CD14-positive monocyte (primary cell): ENCODE measurements around the gene NUDT9. TPM values are rescaled to one million over a fixed set of nuclear protein-coding genes. Genes with fewer than 3 reads are reported as not detected.

Source experiments
- DNase-seq, 3 donors: peaks; one replicate each; pipeline ENCODE4 v3.0.0-alpha.2; 2011 to 2022
- H2AFZ ChIP-seq: 2 replicates; pipeline ENCODE4 v1.6.0; 2012; ENCODE audit warnings: mild to moderate bottlenecking, low read depth, low read length, inconsistent platforms; ENCODE audit not compliant: insufficient read depth, poor library complexity, severe bottlenecking
- H3K27ac ChIP-seq, 2 donors: 1 replicate in 1 of 2; 2 replicates in 1 of 2; pipeline ENCODE4 v1.5.1; 2012 to 2013; ENCODE audit warnings: low read length in 2 of 2, control low read depth in 1 of 2, inconsistent platforms in 1 of 2, low read depth in 1 of 2, mild to moderate bottlenecking in 1 of 2
- H3K27me3 ChIP-seq, 2 donors: one replicate each; pipeline versions ENCODE4 v1.6.0 to v1.6.1; 2011 to 2013; ENCODE audit warnings: low read length in 2 of 2; ENCODE audit not compliant: control insufficient read depth in 2 of 2, insufficient read depth in 2 of 2
- H3K36me3 ChIP-seq, 2 donors: replicated peaks in 1 of 2; 1 replicate in 1 of 2; 2 replicates in 1 of 2; pipeline versions ENCODE4 v1.5.1 to v1.6.1; 2012 to 2013; ENCODE audit warnings: low read length in 2 of 2, control low read depth in 1 of 2, inconsistent platforms in 1 of 2, mild to moderate bottlenecking in 1 of 2; ENCODE audit not compliant: insufficient read depth in 2 of 2, control insufficient read depth in 1 of 2
- H3K4me1 ChIP-seq, 2 donors: 1 replicate in 1 of 2; 2 replicates in 1 of 2; pipeline versions ENCODE4 v1.5.1 to v1.6.1; 2012 to 2013; ENCODE audit warnings: low read length in 2 of 2, control low read depth in 1 of 2, inconsistent platforms in 1 of 2, mild to moderate bottlenecking in 1 of 2, moderate library complexity in 1 of 2; ENCODE audit not compliant: insufficient read depth in 2 of 2, control insufficient read depth in 1 of 2
- H3K4me2 ChIP-seq: replicated peaks from 2 replicates; pipeline ENCODE3; 2012; ENCODE audit warnings: low read length, moderate library complexity, mild to moderate bottlenecking; ENCODE audit not compliant: poor library complexity, severe bottlenecking; ENCODE audit errors: extremely low read depth
- H3K4me3 ChIP-seq, 3 experiments: fragments of 200-600 bp in 1 of 3; sonication (generic) in 1 of 3; replicated peaks in 1 of 3; 1 replicate in 2 of 3; 2 replicates in 1 of 3; pipeline ENCODE4 v1.5.1; 2011 to 2013; ENCODE audit warnings: low read length in 3 of 3, mild to moderate bottlenecking in 3 of 3, control low read depth in 2 of 3, low read depth in 2 of 3, inconsistent platforms in 1 of 3, moderate library complexity in 1 of 3
- H3K79me2 ChIP-seq: 2 replicates; pipeline ENCODE4 v1.6.0; 2012; ENCODE audit warnings: mild to moderate bottlenecking, control low read depth, inconsistent platforms, low read length, moderate library complexity; ENCODE audit not compliant: insufficient read depth
- H3K9ac ChIP-seq: 2 replicates; pipeline ENCODE4 v1.6.0; 2017; ENCODE audit warnings: low read length, mild to moderate bottlenecking; ENCODE audit not compliant: insufficient read depth, poor library complexity, severe bottlenecking
- H3K9me3 ChIP-seq, 2 donors: replicated peaks in 1 of 2; 1 replicate in 1 of 2; 2 replicates in 1 of 2; pipeline versions ENCODE4 v1.5.1 to v1.6.1; 2012 to 2013; ENCODE audit warnings: low read length in 2 of 2, control low read depth in 1 of 2; ENCODE audit not compliant: control insufficient read depth in 1 of 2, insufficient read depth in 1 of 2
- H4K20me1 ChIP-seq: 2 replicates; pipeline ENCODE4 v1.6.0; 2012; ENCODE audit warnings: mild to moderate bottlenecking, low read length, control low read depth, moderate library complexity; ENCODE audit not compliant: insufficient read depth
- H3K27ac Mint-ChIP-seq, 7 donors: one replicate each; pipeline ENCODE4 v1.8.0; 2020; ENCODE audit warnings: mild to moderate bottlenecking in 7 of 7, mixed read lengths in 7 of 7, moderate library complexity in 6 of 7, inconsistent platforms in 2 of 7
- H3K27me3 Mint-ChIP-seq, 3 donors: one replicate each; pipeline ENCODE4 v1.8.0; 2021 to 2022; ENCODE audit warnings: low read depth in 3 of 3, mild to moderate bottlenecking in 3 of 3, mixed read lengths in 3 of 3, moderate library complexity in 3 of 3, inconsistent platforms in 1 of 3
- H3K36me3 Mint-ChIP-seq, 2 donors: one replicate each; pipeline ENCODE4 v1.8.0; 2020; ENCODE audit warnings: mixed read lengths in 2 of 2, inconsistent platforms in 1 of 2, mild to moderate bottlenecking in 1 of 2
- H3K4me1 Mint-ChIP-seq: one replicate; pipeline ENCODE4 v1.8.0; 2020; ENCODE audit warnings: mild to moderate bottlenecking, mixed read lengths
- H3K4me3 Mint-ChIP-seq, 2 donors: one replicate each; pipeline ENCODE4 v1.8.0; 2020; ENCODE audit warnings: mild to moderate bottlenecking in 2 of 2, mixed read lengths in 2 of 2, moderate library complexity in 1 of 2
- H3K9me3 Mint-ChIP-seq, 7 donors: one replicate each; pipeline ENCODE4 v1.8.0; 2020 to 2022; ENCODE audit warnings: mixed read lengths in 7 of 7, mild to moderate bottlenecking in 6 of 7, moderate library complexity in 6 of 7, inconsistent platforms in 2 of 7
- CTCF ChIP-seq: fragments of 200-600 bp; IDR thresholded peaks from one replicate; pipeline ENCODE4 v1.8.0; 2022; ENCODE audit warnings: antibody characterized with exemption, mild to moderate bottlenecking
- WGBS: methylation state at CpG from one replicate; pipeline ENCODE4 v1.1.5; 2013; ENCODE audit warnings: missing lambda C conversion rate; ENCODE audit not compliant: insufficient coverage; 5-methylcytosine and 5-hydroxymethylcytosine counted together
- intact Hi-C, 2 donors: fragments of 100-400 bp; cut with micrococcal nuclease; formaldehyde crosslinking; loops; one replicate each; pipeline versions ENCODE4 v1.15.0 to v1.15.1; 2023
- polyA plus RNA-seq, 3 donors: library from polyadenylated mRNA; depleted of rRNA in 1 of 3; unstranded in 2 of 3; stranded (reverse) in 1 of 3; fragments of 300-500 nt in 2 of 3; fragments of >200 nt in 1 of 3; fragmentation: Illumina TruSeq in 2 of 3; gene quantifications; 1 replicate in 2 of 3; 2 replicates in 1 of 3; pipeline ENCODE4 v1.2.3, GENCODE V29; 2012 to 2021

NUDT9 gene
- polyA plus RNA-seq, 3 donors = 9.6 to 14.3 (median 12.5) TPM

GRCh38 chr4:87442889-87443288 lies 20.5 kb downstream of the NUDT9 start:
- no peaks in the 10 kb centered on the region for H3K9me3 Mint-ChIP-seq
- no peak for DNase-seq
- Histone ChIP-seq H3K9me3 (no peaks in the 10 kb centered on the region), H3K9ac (no peak overlapping the region), H3K36me3 (peaks cover 27 to 51% of the 10 kb centered on the region in 2 donors), H3K4me2 (no peak overlapping the region), H3K4me1 (no peaks in the 10 kb centered on the region), H3K27me3 (no peaks in the 10 kb centered on the region), H3K27ac (no peak overlapping the region), H3K4me3 (no peak overlapping the region), H3K79me2 (no peaks in the 10 kb centered on the region), H2AFZ (no peak overlapping the region), H4K20me1 (no peaks in the 10 kb centered on the region)
- no peaks in the 10 kb centered on the region for H3K27me3 Mint-ChIP-seq
- H3K36me3 Mint-ChIP-seq = peaks cover 47 to 49% of the 10 kb centered on the region in 2 donors
- no peak overlapping the region for H3K4me3 Mint-ChIP-seq
- intact Hi-C loops = no loop called here
- no peak for TF ChIP-seq CTCF
- H3K4me1 Mint-ChIP-seq = no peaks in the 10 kb centered on the region
- no peak overlapping the region for H3K27ac Mint-ChIP-seq
- WGBS = no CpG with 5 or more reads among the region's 3 CpGs

- H3K79me2 ChIP-seq = no peaks in the 10 kb centered on the region
- Mint-ChIP-seq H3K4me1 (no peaks in the 10 kb centered on the region), H3K36me3 (peaks cover 37 to 42% of the 10 kb centered on the region in 2 donors), H3K27me3 (no peaks in the 10 kb centered on the region), H3K4me3 (no peak overlapping the region), H3K9me3 (no peaks in the 10 kb centered on the region), H3K27ac (no peak overlapping the region)
- no peaks in the 10 kb centered on the region for H3K4me1 ChIP-seq
- H3K4me2 ChIP-seq = no peak overlapping the region
- H2AFZ ChIP-seq = no peak overlapping the region
- H3K27ac ChIP-seq = no peak overlapping the region
- no peak for DNase-seq
- H3K9ac ChIP-seq = no peak overlapping the region
- no peaks in the 10 kb centered on the region for H3K27me3 ChIP-seq
- H3K36me3 ChIP-seq = peaks cover 14 to 46% of the 10 kb centered on the region in 2 donors
- intact Hi-C loops = no loop called here
- no CpG with 5 or more reads among the region's 1 CpG for WGBS
- H4K20me1 ChIP-seq = no peaks in the 10 kb centered on the region
- TF ChIP-seq CTCF = no peak
- no peaks in the 10 kb centered on the region for H3K9me3 ChIP-seq
- H3K4me3 ChIP-seq = no peak overlapping the region
Measured at GRCh38 chr4:87444741-87445140, 22.4 kb downstream of the NUDT9 start.
